DMS 273 (cell line): Measurements from ENCODE around the gene KRTAP9-9.
"Not testable (repeated sequence)": the region's sequence is repeated elsewhere in the genome, so short reads cannot be mapped to it uniquely, and the experiment has no call there.

Experiments used
- DNase-seq: peaks from one replicate; lab custom pipeline; 2025; ENCODE audit not compliant: unreplicated experiment; lab: John Stamatoyannopoulos, UW

Gene KRTAP9-9

GRCh38 chr17:41264599-41264998 lies 9.4 kb downstream of the KRTAP9-9 start:
- DNase-seq = no peak

GRCh38 chr17:41265078-41265477 lies 9.9 kb downstream of the KRTAP9-9 start, which contains the start of gene KRTAP9-6:
Gene KRTAP9-6, plus strand, starts transcription at chr17:41265378. Its CDS starts 0 bp downstream, at chr17:41265378.
- DNase-seq = no peak

- no peak for DNase-seq
Measured at GRCh38 chr17:41267711-41268110, 12.5 kb downstream of the KRTAP9-9 start.

GRCh38 chr17:41271323-41271722 lies 16.1 kb downstream of the KRTAP9-9 start:
- DNase-seq = not testable (repeated sequence)

GRCh38 chr17:41271858-41272257 lies 16.7 kb downstream of the KRTAP9-9 start:
- no peak for DNase-seq

GRCh38 chr17:41275648-41276190 lies 20.5 kb downstream of the KRTAP9-9 start, which contains the start of gene KRTAP9-7:
Gene KRTAP9-7, plus strand, starts transcription at chr17:41275698. Its CDS starts 0 bp downstream, at chr17:41275698.
- DNase-seq = not testable (repeated sequence)

GRCh38 chr17:41278176-41278955 lies 23.2 kb downstream of the KRTAP9-9 start:
- DNase-seq = no peak

- DNase-seq = no peak
Measured at GRCh38 chr17:41284043-41284442, 28.9 kb downstream of the KRTAP9-9 start.

- DNase-seq = no peak
Measured at GRCh38 chr17:41284546-41284945, 29.4 kb downstream of the KRTAP9-9 start.

- no peak for DNase-seq
Measured at GRCh38 chr17:41287050-41287449, 31.9 kb downstream of the KRTAP9-9 start.

- DNase-seq = no peak
Measured at GRCh38 chr17:41294016-41294415, 38.8 kb downstream of the KRTAP9-9 start.

- peak; percentile 22 for DNase-seq
Measured at GRCh38 chr17:41296846-41297245, 41.7 kb downstream of the KRTAP9-9 start.

- DNase-seq = no peak
Measured at GRCh38 chr17:41298458-41299135, 43.4 kb downstream of the KRTAP9-9 start.

- DNase-seq = no peak
Measured at GRCh38 chr17:41301204-41301790, 46.1 kb downstream of the KRTAP9-9 start.

GRCh38 chr17:41301916-41302901 lies 47.0 kb downstream of the KRTAP9-9 start, which contains the start of gene KRTAP29-1:
Gene KRTAP29-1, minus strand, starts transcription at chr17:41302851. Its CDS starts 0 bp downstream, at chr17:41302851.
- DNase-seq = peak; percentile 81

- no peak for DNase-seq
Measured at GRCh38 chr17:41302981-41303380, 47.8 kb downstream of the KRTAP9-9 start.

GRCh38 chr17:41304091-41304490 lies 48.9 kb downstream of the KRTAP9-9 start:
- DNase-seq = no peak
